ENCODE measurements around the gene ZMYND12.

DNA sequence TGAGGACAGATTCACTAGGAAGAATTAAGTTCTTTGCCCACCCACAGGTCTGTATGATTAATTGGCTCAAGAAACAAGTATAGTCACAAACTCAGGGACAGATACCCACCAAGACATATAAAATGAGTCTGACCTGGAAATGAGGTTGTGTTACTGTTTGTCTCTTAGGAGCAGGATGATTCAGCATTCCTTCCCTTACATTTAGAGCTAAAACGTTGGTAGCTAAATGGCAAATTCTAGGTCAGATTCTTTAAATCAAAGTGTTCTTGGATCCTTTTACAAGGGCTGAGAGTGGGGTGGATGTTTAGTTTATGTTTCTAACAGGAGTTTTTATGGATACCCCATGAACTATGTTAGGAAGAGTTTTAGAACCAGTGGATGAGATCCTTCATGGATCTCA, 70.5 kb downstream of the ZMYND12 start:
- TF ChIP-seq, protein P1, sequence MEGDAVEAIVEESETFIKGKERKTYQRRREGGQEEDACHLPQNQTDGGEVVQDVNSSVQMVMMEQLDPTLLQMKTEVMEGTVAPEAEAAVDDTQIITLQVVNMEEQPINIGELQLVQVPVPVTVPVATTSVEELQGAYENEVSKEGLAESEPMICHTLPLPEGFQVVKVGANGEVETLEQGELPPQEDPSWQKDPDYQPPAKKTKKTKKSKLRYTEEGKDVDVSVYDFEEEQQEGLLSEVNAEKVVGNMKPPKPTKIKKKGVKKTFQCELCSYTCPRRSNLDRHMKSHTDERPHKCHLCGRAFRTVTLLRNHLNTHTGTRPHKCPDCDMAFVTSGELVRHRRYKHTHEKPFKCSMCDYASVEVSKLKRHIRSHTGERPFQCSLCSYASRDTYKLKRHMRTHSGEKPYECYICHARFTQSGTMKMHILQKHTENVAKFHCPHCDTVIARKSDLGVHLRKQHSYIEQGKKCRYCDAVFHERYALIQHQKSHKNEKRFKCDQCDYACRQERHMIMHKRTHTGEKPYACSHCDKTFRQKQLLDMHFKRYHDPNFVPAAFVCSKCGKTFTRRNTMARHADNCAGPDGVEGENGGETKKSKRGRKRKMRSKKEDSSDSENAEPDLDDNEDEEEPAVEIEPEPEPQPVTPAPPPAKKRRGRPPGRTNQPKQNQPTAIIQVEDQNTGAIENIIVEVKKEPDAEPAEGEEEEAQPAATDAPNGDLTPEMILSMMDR (IDR thresholded peaks at IDR 0.05) = no peak
- TF ChIP-seq POLR2A (IDR thresholded peaks at IDR 0.05) = no peak

Data from adrenal gland (tissue), 5 donors.